Right kidney (tissue), 9 donors: ENCODE measurements around the gene TMEM184A.

Source experiments
- DNase-seq: peaks from one replicate; pipeline ENCODE4 v3.0.0-alpha.2; 2016
- long read RNA-seq, 8 donors: transcript quantifications; one replicate each; lab custom pipeline, GENCODE V29; 2026

TMEM184A gene
- long read RNA-seq, donor 1, result 0 reads
- long read RNA-seq, donor 2, result 0 reads
- long read RNA-seq, donor 3, full-length matches to known transcripts, result 1 of 1 reads
- long read RNA-seq, donor 3, partial matches to known transcripts, result 0 of 1 reads
- long read RNA-seq, donor 3, other reads (novel, unspliced or antisense), result 0 of 1 reads
- long read RNA-seq, donor 4, result 0 reads
- long read RNA-seq, donor 5, partial matches to known transcripts, result 0 of 1 reads
- long read RNA-seq, donor 5, other reads (novel, unspliced or antisense), result 0 of 1 reads
- long read RNA-seq, donor 6, partial matches to known transcripts, result 0 of 1 reads
- long read RNA-seq, donor 6, other reads (novel, unspliced or antisense), result 0 of 1 reads
- long read RNA-seq, donor 7, full-length matches to known transcripts, result 1 of 1 reads
- long read RNA-seq, donor 7, partial matches to known transcripts, result 0 of 1 reads
- long read RNA-seq, donor 7, other reads (novel, unspliced or antisense), result 0 of 1 reads
- long read RNA-seq, donor 8, result 0 reads

GRCh38 chr7:1555813-1556543 is at the start of gene TMEM184A:
Gene TMEM184A (minus strand): TSS chr7:1556205. CDS start chr7:1555484, 721 bp downstream.
- DNase-seq, result peak; percentile 80

GRCh38 chr7:1604383-1604782 is 48.4 kb upstream of the TMEM184A start:
- DNase-seq, result no peak

GRCh38 chr7:1603346-1604225 is 47.6 kb upstream of the TMEM184A start:
- no peak for DNase-seq

DNA sequence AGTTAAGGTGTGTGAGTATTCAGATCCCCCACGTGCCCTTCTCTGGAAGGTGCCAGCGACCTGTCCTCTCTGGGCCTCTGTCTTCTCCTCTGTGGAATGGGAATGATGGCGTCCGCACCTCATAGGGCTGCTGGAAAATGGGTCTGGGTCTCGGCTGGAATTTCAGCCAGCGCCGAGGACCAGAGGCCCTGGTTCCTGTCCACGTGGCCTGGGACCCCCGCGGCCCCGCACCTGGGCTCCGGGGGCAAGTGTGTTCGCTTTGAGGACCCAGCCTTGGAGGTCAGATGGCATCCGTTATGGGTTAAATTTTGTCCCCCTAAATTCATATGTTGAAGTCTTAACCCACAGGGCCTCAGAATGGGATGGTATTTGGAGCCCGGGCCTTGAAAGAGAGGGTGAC is 46.4 kb upstream of the TMEM184A start:
- DNase-seq, result no peak

- no peak for DNase-seq
Observed at GRCh38 chr7:1601956-1602355, 46.0 kb upstream of the TMEM184A start.

DNA sequence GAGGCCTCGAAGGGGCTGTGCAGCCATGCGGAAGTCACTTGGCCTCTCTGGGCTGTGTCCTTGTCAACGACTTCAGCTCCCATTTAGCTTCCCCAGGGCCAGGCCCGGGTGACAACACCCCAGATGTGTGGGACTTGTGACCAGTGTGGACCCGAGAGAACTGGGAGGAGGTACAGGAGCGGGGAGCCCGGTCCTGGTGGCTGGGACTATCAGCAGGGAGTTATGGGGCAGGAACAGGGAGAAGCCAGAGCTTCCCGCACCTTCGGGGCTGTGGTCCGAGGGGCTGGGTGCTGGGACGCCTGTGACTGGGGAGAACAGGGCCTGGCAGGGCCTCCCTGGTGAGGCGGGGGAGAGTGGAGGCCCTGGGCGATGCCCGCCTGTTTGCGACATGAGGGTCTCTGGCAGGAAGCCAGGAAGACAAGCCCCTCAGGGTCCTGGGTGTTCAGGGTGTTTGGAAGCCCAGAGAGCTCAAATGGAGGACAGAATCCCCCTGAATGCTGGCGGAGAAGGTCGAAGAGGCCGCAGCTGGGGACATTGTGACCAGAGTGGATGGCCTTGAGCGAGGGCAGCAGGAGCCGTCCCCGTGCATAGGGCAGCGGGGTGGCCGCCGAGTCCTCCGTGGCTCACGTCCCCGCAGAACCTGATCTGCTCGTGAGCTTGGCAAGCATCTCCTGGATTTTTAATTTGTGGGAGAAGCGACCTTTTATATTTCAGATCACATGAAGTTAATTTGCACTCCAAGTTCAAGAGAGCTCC is 43.8 kb upstream of the TMEM184A start:
- no peak for DNase-seq

DNA sequence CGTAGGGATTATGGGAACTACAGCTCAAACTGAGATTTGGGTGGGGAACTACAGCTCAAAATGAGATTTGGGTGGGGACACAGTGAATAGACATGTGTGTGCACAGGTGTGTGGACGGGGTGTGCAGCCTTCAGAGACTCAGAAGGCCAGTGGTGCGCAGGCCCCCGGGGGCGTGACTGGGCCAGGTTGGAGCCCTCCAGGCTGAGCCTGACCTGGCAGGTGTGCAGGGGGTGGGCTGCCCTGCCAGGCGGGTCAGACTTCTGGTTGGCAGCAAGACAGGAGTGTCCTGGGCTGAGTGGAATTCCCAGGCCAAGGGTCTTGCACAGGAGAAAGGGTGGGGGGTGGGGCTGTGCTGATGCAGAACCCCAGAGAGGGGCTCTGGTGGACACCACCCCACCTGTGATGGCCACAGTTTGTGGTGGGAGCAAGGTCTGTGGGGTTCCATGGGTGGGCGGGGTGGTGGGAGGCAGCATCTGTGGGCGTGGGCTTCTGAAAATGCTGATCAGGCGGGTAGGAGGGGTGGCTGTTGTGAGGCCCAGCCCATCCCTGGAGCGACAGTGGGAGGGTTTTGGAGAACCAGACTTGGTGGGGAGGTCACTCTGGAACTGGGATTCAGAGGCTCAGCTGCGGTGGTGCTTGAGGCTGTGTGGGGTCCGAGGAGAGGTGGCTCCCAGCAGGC is 43.1 kb upstream of the TMEM184A start:
- DNase-seq, result no peak

DNA sequence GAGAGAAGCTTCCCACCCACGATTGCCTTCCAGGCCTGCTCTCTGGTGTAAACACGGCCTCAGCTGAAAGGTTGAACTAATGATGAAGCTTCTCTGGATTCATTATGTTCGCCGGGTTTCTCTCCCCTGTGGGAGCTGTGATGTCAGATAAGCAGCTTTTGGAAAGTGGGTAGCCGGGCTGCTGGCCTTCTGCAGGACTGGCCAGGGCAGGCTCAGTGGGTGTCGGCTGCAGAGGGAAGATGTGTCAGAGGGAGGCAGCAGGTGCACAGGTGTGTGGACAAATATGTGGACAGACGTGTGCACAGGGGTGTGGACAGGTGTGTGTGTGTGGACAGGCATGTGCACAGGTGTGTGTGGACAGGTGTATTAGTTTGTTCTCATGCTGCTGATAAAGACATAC is 42.3 kb upstream of the TMEM184A start:
- no peak for DNase-seq

DNA sequence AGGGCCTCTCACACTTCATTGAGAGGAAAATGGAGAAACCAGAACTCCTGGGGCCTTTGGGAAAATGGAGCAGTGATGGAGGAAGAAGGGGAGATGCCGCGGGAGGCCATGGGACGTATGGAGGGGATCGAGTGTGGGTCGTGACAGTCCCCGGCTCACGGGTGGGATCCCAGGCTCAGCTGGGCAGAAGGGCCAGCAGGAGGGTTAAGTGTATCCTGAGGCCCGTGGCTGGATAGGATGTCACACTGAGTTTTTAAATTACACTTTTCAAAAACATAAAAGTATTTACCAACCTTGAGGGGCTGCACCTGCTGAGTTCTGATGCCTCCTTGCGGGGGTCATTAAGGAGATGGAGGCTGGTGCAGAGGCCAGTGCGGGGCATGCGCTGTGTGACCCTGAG is 41.8 kb upstream of the TMEM184A start:
- no peak for DNase-seq

- no peak for DNase-seq
Observed at GRCh38 chr7:1597066-1597760, 41.2 kb upstream of the TMEM184A start.

DNA sequence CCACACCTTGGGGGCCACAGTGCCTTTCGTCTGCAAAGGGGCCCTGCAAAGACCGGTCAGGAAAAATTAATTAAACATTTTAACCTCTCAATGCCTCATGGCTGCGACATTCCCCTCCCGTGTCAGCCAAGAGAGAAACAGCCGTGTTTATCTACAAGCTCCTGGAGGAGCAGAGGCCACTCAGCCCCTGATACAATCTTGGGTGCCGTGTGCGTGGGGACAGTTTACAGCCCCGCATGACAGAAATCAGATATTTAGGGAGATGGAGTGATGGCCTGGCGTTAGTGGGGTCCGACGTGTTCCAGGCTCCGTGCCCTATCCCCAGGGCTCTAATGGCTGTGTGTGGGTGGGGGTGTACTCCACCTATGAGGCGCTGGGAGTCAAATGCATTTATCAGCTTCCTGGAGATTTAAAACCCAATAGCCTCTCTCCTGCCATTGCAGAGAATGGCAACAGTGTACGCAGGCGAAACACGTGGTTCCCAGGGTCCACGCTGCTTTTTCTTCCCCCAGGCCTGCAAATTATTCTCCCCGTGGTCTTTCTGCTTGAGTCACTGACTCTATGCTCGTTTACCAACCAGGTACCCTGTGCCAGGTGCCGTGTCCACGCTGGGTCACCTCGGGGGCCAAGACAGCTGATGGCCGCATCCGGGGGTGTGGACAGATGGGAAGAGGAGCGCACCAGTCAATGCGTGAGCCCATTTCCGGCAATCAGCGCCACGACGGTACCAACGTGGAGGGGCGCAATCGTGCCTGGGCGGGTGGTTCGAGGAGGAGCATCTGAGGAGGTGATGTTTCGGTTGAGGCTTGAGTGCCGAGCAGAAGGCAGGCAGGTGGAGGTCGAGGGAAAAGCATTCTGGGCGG is 40.4 kb upstream of the TMEM184A start:
- no peak for DNase-seq

DNA sequence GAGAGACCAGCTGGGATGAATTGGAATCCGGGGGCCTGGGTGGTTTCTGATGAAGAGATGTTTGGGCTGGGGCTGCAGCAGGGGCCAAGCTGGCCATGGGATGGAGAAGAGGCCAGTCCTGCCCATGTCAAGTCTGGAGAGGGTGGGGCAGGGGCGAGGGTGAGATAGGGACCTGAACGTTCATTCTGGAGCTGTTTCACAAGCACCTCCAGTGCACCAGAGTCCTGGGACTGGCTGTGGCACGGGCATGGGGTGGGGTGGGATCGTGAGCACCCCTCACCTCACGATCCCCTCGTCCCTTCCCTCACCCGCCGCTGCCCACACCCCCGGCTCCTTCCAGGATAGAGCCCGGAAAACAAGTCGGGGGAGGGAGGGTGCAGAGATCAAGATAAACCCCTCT is 39.6 kb upstream of the TMEM184A start:
- DNase-seq, result no peak

DNA sequence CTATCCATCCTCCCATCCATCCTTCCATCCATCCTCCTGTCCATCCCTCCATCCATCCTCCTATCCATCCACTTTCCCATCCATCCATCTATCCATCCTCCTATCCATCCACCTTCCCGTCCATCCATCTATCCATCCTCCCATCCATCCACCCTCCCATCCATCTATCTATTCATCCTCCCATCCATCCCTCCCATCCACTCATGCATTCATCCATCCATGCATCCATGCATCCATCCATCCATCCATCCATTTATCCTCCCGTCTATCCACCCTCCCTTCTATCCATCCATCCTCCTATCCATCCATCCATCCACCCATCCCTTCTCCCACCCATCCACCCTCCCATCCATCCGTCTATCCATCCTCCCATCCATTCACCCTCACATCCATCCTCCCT is 39.0 kb upstream of the TMEM184A start:
- DNase-seq, result no peak

DNA sequence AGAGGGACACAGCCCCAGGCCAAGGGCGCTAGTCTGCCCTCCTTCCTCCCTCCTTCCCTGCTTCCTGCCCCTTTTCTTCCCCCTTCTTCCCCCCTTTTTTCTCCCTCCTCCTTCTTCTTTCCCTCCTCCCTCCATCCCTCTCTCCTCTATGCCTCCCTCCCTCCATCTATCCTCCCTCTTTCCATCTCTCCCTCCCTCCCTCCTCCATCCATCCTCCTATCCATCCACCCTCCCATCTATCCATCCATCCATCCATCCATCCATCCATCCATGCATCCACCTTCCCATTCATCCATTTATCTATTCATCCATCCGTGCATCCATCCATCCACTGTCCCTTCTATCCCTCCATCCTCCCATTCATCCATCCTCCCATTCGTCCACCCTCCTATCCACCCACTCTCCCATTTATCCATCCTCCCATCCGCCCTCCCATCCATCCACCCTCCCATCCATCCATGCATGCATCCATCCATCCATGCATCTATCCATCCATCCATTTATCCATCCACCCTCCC is 38.0 kb upstream of the TMEM184A start:
- no peak for DNase-seq

DNA sequence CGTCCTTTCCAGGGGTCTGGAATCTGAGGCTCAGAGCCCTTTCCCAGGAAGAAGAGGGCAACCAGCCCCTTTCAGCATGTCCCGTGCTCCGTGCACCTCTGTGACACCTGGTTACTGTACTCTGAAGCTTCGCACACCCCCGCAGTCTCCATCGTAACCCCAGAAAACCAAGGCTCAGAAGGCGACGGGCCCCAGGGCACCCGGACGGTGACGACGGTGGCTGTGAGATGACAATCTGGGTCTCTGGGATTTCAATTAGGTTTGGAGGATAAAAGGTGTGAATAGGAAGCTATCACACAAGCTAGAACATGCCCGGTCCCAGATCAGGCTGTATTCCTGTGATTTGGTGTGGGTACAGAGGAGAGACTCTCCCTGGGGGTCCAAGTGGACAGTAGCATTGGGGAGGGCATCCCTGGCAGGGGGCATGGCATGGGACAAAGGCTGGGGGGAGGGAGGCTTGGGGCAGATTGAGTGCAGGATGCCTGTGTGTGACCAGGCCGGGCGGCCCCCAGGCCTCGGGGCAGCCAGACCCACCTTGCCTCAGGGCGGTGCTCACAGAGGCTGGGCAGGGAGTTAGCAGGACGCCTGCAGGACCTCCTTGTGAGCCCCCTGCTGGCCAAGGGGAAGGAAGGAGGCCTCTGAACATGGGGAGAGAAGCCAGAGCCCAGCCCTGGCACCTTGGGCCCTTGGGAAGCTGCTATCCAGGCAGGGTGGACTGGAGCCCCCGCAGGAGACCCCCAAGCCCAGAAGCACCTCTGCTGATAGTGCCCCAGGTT is 37.3 kb upstream of the TMEM184A start:
- no peak for DNase-seq

DNA sequence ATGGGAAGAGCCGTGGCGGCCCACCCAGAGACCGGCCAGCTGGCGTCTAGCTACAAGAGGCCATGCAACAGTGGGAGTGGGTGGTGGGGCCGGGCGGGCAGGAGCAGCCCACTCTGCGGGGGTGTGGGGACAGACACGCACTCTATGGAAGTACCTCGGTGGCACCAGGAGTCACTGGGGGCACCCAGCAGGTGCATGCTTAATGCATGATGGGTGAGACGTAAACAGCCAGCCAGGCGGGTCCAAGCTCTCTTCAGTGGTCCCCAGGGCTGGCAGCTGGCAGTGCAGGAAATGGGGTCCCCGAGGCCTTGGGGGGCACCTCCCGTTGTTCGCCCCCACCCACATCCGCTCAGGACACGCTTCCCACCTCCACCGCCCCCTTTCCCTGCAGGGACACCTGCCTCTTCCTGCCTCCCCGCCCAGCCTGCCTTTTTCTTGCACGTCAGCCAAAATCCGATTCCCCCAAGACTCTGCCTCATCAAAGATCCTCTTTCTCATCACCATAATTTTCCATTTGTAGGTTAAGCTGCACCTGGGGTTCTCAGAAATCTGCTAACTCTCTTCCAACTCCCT is 36.4 kb upstream of the TMEM184A start:
- DNase-seq, result no peak

DNA sequence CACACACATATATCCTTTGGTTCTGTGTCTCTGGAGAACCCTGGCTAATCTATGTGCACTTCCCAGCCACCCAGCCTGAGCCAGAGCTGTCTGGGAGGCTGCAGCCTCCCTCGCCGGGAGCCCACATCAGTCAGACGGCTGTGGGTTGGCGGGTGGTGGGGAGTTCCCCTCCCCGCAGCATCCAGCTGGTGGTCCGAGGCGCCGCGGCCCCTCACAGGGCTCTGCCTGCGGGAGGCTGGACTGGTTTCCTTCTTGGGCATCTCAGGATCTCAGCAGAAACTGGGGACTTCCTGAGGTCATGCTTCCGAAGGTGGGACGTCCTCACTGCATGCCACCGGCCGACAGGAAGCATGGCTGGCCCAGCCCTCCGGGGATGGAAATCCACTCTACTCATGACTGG is 35.9 kb upstream of the TMEM184A start:
- DNase-seq, result no peak

DNA sequence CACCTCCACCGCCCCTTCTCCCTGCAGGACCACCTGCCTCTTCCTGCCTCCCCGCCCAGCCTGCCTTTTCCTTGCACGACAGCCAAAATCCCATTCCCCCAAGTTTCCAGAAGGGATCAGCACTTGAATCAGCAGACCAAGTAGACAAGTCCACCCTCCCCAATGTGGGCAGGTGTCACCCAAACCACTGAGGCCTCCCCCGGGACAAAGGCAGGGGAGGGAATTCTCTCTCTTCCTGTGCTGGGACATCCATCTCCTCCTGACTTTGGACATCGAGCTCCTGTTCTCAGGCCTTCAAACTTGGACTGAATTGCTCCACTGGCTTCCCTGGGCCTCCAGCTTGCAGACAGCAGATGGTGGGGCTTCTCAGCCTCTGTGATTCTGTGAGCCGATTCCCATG is 35.4 kb upstream of the TMEM184A start:
- DNase-seq, result no peak
